ENCODE measurements around the gene TRIM45. TPM values are rescaled to one million over a fixed set of nuclear protein-coding genes. Genes with fewer than 3 reads are reported as not detected.

TRIM45 gene
- total and polyA plus RNA-seq, 2 of the 4 experiments (the other 2 are of a cell fraction) = 2.0 to 5.1 TPM

DNA sequence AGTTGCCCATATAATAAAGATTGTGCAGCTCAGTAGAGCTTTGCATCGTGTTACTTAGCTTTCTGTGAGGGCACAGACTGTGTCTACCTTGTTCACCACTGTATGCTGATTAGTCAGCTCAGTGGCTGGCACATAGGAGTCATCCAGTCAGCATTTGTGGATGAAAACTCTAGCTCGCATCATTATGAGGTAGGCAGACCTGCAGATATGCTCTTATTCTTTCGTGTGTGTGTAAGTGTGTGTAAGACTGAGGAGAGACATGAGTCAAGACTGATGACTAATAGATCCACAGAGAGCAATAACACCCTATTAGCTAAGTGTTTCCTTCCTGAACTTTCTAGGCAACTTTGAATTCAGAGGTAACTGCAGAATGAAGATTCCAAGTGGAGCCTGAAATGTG lies 44.3 kb downstream of the TRIM45 start:
- DNase-seq = peak; percentile 96
- Histone ChIP-seq H3K18ac (ENCODE audit: low read depth, low read length) (no peak overlapping the region), H3K9ac (ENCODE audit: low read depth, low read length) (no peak overlapping the region), H3K79me1 (ENCODE audit: low read depth in 1 of 2, low read length in 2 of 2) (peaks cover 0 to 4% of the 10 kb centered on the region in 2 experiments; a peak in 1 of 4 replicates), H2AK5ac (ENCODE audit: low read depth, low read length) (no peak overlapping the region), H3K23ac (ENCODE audit: low read depth, low read length) (no peak overlapping the region), H3K4me3 (ENCODE audit: insufficient read depth, low read depth, low read length) (no peak overlapping the region), H3K27ac (ENCODE audit: insufficient read depth, low read length) (no peak overlapping the region), H3K27me3 (ENCODE audit: control insufficient read depth, insufficient read depth, low read length) (no peaks in the 10 kb centered on the region), H3K4me2 (ENCODE audit: low read depth, low read length) (no peak overlapping the region), H2BK20ac (ENCODE audit: low read depth, low read length) (no peak overlapping the region), H3K9me3 (ENCODE audit: control insufficient read depth, insufficient read depth, low read length) (no peaks in the 10 kb centered on the region), H4K5ac (ENCODE audit: low read depth, low read length) (no peak overlapping the region), H2AK9ac (replicated peaks; ENCODE audit: low read depth, low read length, poor library complexity) (no peak overlapping the region), H4K8ac (ENCODE audit: low read depth in 2 of 2, low read length in 2 of 2) (no peak overlapping the region), H2BK120ac (ENCODE audit: low read depth, low read length) (no peak overlapping the region), H3K9me1 (ENCODE audit: insufficient read depth, low read length) (peaks cover 13% of the 10 kb centered on the region), H2AFZ (replicated peaks; ENCODE audit: low read length, poor library complexity) (no peak overlapping the region), H4K91ac (ENCODE audit: insufficient read depth, low read depth, low read length) (no peak overlapping the region), H3K36me3 (ENCODE audit: control insufficient read depth, insufficient read depth, low read length) (peaks cover 11% of the 10 kb centered on the region), H2BK15ac (ENCODE audit: low read depth, low read length) (peak overlapping the region; percentile 13; the same call in 1 of the 3 replicates), H3K4ac (ENCODE audit: low read depth, low read length) (no peak overlapping the region), H3K14ac (replicated peaks; ENCODE audit: low read depth, low read length) (no peak overlapping the region), H3K56ac (ENCODE audit: extremely low read depth, insufficient read depth, low read length) (no peak overlapping the region), H3K4me1 (ENCODE audit: control insufficient read depth, insufficient read depth, low read length) (peaks cover 3% of the 10 kb centered on the region), H4K20me1 (ENCODE audit: insufficient read depth, low read length) (no peaks in the 10 kb centered on the region), H2BK5ac (ENCODE audit: low read depth, low read length, poor library complexity, severe bottlenecking) (no peak overlapping the region)
- ChIA-PET CTCF (interaction anchor here (0.8 to 1.5 kb wide), 3 partner anchors 16 to 49 kb away, joined by 3 to 11 read pairs (median 3); no protein-coding TSS in a partner anchor), POLR2A (ENCODE audit: unreplicated experiment) (no interaction called here)
- ATAC-seq (ENCODE audit: low read depth) = peak; percentile 92
- intact Hi-C loops (cut with micrococcal nuclease) = loop anchor here (10.0 kb wide), 1 partner anchor 818 kb away; no protein-coding TSS in a partner anchor
- TF ChIP-seq RAD21 (IDR thresholded peaks at IDR 0.05; ENCODE audit: low read length) (no peak), RFX5 (IDR thresholded peaks at IDR 0.05; ENCODE audit: low read depth, low read length) (peak; percentile 67; the same call in 1 of the 2 replicates), BHLHE40 (IDR thresholded peaks at IDR 0.05; ENCODE audit: low read depth, low read length) (peak; percentile 20; the same call in 1 of the 2 replicates), CEBPB (IDR thresholded peaks at IDR 0.05; ENCODE audit: low read depth, low read length) (peak; percentile 83), NFE2L2 (IDR thresholded peaks at IDR 0.05; ENCODE audit: low read depth, low read length) (peak; percentile 50), MAZ (IDR thresholded peaks at IDR 0.05; ENCODE audit: borderline replicate concordance, low read depth, low read length) (no peak), CHD1 (IDR thresholded peaks at IDR 0.05; ENCODE audit: low read depth, low read length) (no peak), RCOR1 (IDR thresholded peaks at IDR 0.05; ENCODE audit: insufficient replicate concordance, low read length) (peak; percentile 18), MAFK (IDR thresholded peaks at IDR 0.05; ENCODE audit: low read depth, low read length) (peak; percentile 85), MXI1 (IDR thresholded peaks at IDR 0.05; ENCODE audit: borderline replicate concordance, low read depth, low read length) (no peak), POLR2A (IDR thresholded peaks at IDR 0.05; ENCODE audit: low read depth, low read length) (no peak), FOS (IDR thresholded peaks at IDR 0.05; ENCODE audit: low read depth, low read length) (peak; percentile 74), SMC3 (IDR thresholded peaks at IDR 0.05; ENCODE audit: low read depth, low read length) (no peak)
- TF ChIP-seq, protein P1, sequence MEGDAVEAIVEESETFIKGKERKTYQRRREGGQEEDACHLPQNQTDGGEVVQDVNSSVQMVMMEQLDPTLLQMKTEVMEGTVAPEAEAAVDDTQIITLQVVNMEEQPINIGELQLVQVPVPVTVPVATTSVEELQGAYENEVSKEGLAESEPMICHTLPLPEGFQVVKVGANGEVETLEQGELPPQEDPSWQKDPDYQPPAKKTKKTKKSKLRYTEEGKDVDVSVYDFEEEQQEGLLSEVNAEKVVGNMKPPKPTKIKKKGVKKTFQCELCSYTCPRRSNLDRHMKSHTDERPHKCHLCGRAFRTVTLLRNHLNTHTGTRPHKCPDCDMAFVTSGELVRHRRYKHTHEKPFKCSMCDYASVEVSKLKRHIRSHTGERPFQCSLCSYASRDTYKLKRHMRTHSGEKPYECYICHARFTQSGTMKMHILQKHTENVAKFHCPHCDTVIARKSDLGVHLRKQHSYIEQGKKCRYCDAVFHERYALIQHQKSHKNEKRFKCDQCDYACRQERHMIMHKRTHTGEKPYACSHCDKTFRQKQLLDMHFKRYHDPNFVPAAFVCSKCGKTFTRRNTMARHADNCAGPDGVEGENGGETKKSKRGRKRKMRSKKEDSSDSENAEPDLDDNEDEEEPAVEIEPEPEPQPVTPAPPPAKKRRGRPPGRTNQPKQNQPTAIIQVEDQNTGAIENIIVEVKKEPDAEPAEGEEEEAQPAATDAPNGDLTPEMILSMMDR (conservative IDR thresholded peaks at IDR 0.05; ENCODE audit: low read depth, low read length) = no peak
- TF ChIP-seq, protein P2, sequence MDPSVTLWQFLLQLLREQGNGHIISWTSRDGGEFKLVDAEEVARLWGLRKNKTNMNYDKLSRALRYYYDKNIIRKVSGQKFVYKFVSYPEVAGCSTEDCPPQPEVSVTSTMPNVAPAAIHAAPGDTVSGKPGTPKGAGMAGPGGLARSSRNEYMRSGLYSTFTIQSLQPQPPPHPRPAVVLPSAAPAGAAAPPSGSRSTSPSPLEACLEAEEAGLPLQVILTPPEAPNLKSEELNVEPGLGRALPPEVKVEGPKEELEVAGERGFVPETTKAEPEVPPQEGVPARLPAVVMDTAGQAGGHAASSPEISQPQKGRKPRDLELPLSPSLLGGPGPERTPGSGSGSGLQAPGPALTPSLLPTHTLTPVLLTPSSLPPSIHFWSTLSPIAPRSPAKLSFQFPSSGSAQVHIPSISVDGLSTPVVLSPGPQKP (IDR thresholded peaks at IDR 0.05; ENCODE audit: borderline replicate concordance, low read depth, low read length) = no peak
- TF ChIP-seq, protein P3, sequence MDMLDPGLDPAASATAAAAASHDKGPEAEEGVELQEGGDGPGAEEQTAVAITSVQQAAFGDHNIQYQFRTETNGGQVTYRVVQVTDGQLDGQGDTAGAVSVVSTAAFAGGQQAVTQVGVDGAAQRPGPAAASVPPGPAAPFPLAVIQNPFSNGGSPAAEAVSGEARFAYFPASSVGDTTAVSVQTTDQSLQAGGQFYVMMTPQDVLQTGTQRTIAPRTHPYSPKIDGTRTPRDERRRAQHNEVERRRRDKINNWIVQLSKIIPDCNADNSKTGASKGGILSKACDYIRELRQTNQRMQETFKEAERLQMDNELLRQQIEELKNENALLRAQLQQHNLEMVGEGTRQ (IDR thresholded peaks at IDR 0.05; ENCODE audit: low read depth, low read length) = no peak
- in situ Hi-C loops (cut with MboI; ENCODE audit: low sequenced_read_pairs) = loop anchor here (5.0 to 10.0 kb wide), 2 partner anchors 48 to 205 kb away; partner anchors contain the start of gene TRIM45
- 60% methylated on average over 1 of the region's 3 CpGs; no CpG with 5 or more reads in 1 of the 2 experiments for WGBS, 2 experiments (ENCODE audit: extremely low coverage in 2 of 2, insufficient read length in 1 of 2)
- no TSS peak for BruUV-seq (replicated peaks)
- dilution Hi-C loops (cut with HindIII; ENCODE audit: low sequenced_read_pairs, unreplicated experiment) = no loop called here

Measured in IMR-90 (cell line).